NCI-H2081 (cell line): ENCODE data around the gene RPL11.
A peak's percentile ranks its signal among the peaks of the same experiment; 100 is the strongest.
"Not testable (repeated sequence)": the region's sequence is repeated elsewhere in the genome, so short reads cannot be mapped to it uniquely, and the experiment has no call there.

Source experiments
- DNase-seq, 2 experiments: peaks; one replicate each; lab custom pipeline; 2025; lab: John Stamatoyannopoulos, UW

RPL11 gene

GRCh38 chr1:23685197-23685596, 6.4 kb upstream of the RPL11 start:
- not testable (repeated sequence) for DNase-seq

- DNase-seq, result not testable (repeated sequence)
Measured at GRCh38 chr1:23687680-23688079, 3.9 kb upstream of the RPL11 start.

DNA sequence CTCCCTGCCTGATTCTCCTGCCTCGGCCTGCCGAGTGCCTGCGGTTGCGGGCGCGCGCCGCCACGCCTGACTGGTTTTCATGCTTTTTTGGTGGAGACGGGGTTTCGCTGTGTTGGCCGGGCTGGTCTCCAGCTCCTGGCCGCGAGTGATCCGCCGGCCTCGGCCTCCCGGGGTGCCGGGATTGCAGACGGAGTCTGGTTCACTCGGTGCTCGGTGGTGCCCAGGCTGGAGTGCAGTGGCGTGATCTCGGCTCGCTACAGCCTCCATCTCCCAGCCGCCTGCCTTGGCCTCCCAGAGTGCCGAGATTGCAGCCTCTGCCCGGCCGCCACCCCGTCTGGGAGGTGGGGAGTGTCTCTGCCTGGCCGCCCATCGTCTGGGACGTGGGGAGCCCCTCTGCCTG, 3.3 kb upstream of the RPL11 start:
- DNase-seq, result not testable (repeated sequence)

DNA sequence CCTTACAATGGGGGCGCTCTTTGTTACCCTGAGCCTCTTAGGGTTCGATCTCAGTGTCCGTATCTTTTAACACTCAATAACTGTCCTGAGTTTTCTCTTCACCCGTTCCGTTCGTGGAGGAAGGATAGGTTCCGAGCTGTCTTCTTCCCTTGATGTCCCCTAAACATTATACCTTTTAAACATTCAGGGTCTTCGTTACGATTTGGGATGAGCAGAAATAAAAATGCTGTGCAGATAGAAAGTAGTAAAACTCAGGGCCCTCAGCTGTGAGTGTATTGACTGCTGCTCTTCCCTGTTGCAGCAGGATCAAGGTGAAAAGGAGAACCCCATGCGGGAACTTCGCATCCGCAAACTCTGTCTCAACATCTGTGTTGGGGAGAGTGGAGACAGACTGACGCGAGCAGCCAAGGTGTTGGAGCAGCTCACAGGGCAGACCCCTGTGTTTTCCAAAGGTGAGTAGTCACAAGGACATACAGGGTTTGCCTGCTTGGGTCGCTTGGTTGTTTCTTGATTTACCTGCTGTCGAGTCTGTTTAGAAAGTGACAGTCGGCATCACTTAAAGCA, 784 bp downstream of the RPL11 start:
- DNase-seq, result no peak

DNA sequence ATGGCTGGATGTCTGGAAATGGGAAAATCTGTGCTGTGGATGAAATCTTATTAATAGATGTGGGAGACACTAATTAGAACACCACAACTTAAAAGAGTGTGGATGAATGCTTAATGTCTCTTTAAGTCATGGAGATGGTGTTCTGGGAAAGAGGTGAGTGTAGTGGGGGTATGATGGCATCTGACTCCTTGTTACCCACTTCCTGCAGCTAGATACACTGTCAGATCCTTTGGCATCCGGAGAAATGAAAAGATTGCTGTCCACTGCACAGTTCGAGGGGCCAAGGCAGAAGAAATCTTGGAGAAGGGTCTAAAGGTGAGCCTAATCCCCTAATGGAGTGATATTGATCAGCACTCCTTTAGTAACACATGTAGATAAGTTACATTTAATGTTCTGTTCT, 2.0 kb downstream of the RPL11 start:
- DNase-seq, result no peak

- DNase-seq, result no peak
Measured at GRCh38 chr1:23694371-23694770, 2.8 kb downstream of the RPL11 start.

DNA sequence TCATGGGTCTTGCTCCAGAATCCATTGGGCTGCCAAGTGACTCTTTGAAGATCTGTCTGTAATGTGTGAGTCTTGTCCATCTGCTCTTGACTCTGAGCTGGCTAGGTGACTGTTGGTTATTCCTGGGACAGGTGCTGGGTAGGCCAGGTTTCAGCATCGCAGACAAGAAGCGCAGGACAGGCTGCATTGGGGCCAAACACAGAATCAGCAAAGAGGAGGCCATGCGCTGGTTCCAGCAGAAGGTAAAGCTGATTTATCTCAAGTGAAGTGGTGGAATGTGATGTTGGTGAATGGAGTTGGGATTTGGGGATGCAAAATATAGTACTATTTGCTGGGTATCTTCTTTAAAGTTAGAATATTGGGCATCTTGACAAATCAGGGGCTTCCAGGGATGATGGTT, 4.1 kb downstream of the RPL11 start:
- DNase-seq, result no peak

DNA sequence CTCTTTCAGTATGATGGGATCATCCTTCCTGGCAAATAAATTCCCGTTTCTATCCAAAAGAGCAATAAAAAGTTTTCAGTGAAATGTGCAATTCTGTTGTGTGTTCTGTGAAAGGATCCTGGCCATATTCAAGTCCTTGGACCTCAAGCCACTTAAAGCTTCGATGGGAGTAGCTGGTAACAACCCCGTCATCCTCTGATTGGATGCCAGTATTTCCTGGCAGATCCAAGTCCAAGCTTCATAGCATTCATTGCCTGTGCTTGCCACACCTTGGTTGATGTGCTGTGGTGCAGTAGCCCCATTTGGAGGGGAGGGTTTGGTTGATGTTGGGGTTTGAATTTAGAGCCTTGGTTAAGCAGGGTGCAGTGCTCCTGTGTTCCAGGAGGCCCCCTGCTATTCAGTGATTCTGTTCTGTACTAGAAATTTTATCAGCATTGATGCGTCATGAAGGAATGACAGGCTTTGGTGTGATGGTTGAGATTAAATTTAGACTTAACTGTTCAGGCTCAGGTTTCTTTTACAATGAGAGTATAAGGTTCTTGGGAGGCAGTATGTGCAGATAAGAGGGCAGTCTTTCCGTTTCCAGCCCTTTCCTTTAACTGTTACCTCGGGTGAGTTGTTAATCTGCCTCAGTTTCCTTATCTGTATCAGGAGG, 4.9 kb downstream of the RPL11 start:
- DNase-seq, result no peak

DNA sequence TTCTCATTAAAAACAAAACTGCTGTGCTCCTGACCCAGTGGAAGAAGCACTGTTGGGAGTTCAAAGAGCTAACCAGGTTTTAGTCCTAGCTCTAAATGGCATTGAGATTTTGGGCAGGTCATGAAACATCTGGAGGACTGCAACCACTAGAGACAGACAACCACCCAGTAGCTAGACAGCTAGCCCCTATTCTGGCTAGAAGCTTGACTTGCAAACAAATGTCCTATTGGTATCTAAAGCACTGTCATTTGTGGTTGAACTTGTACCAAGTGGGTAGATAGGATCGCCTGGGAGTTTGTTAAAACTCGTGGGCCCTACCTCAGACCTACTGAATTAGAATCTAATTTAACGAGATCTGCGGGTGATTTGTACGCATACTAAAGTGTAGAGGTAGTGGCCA, 6.9 kb downstream of the RPL11 start:
- no peak for DNase-seq

DNA sequence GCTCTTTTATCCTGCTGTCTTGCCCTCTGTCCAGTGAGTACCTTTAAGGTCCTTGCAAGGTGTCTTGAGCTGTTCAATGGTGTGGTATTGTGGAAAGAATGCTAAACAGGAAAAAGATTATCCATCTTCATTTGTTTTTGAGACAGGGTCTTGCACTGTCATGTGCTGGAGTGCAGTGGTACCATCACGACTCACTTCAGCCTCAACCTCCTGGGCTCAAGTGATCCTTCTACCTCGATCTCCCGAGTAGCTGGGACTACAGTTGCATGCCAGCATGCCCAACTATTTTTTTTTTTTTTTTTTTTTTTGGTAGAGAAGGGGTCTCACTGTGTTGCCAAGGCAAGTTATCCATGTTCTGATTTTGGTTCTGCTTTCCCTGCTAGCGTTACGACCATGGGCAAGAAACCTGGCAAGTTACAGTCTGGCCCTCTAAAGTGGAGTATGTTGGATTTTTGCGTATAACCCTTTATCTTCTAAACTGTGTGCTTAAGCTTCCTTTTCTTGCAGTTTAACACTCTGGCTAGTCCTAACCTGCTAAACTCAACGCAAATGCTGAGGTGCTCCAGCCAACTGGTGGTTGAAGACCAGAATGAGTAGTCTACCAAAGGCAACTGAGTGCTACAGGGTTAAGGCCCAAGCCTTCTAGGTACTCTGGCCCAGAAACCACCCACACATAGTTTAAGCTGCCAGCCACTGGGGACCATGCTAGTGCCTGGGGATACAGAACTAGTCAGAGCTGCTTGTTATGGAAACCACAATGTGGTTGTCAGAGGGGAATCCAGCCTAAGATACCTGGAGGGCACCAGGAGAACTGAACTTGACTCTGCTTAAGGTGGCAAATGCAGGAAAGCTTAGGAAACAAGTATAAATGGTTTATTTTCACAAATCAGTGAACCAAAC, 7.9 kb downstream of the RPL11 start:
- DNase-seq, result no peak

DNA sequence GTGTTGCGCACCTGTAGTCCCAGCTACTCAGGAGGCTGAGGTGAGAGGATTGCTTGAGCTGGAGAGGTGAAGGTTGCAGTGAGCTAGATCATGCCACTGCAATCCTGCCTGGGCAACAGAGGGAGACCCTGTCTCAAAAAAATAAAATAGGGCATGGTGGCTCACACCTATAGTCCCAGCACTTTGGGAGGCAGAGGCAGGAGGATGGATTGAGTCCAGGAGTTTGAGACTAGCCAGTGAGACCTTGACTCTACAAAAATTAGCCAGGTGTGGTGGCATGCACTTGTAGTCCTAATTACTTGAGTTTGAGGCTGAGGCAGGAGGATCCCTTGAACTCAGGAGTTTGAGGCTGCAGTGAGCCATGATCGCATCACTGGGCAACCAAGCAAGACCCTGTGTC, 9.7 kb downstream of the RPL11 start:
- DNase-seq, result no peak

GRCh38 chr1:23701996-23702395, 10.4 kb downstream of the RPL11 start:
- DNase-seq, result no peak

DNA sequence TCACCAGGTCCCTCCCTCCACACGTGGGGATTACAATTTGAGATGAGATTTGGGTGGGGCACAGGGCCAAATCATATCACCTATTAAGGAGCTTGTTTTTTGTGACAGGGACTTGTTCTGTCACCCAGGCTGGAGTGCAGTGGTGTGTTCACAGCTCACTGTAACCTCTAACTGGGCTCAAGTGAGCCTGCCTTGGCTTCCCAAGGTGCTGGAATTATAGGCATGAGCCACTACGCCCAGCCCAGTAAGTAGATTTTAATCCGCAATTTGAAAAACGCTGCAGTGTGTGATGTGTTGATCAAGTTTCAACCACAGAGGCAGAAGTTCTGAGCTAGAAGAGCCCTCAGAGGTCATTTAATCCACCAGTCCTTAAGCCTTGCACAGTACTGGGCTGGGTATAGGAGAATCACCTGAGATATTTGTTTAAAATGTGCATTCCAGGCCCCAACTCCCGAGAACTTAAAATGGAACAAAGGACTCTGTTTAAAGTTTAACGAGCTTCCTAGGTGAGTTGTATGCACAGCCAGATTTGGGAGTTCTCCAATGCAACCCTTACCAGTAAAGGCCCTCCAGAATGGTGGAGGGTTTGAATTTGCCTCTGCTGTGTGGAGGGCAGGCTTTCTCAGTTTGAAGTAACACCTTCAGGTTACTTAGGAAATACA, 13.4 kb downstream of the RPL11 start:
- no peak for DNase-seq

DNA sequence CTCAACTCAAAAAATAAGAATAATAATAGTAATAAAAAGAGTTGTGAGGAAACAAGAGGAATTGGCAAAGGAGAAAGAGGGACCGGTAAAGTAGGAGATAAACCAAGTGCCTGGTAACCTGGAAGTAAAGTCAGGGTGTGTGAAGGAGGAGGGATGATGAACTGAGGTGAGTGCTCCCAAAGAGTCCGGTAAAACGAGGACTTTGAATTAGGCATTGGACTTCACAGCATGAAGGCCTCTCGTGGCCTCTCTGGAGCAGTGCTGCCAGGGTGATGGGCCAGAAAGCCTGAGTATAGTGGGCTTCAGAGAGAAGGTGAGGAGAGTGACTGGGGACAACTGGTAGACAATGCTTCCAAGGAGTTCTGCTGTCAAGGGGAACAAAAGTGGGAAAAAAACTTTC, 17.6 kb downstream of the RPL11 start:
- DNase-seq, result no peak

DNA sequence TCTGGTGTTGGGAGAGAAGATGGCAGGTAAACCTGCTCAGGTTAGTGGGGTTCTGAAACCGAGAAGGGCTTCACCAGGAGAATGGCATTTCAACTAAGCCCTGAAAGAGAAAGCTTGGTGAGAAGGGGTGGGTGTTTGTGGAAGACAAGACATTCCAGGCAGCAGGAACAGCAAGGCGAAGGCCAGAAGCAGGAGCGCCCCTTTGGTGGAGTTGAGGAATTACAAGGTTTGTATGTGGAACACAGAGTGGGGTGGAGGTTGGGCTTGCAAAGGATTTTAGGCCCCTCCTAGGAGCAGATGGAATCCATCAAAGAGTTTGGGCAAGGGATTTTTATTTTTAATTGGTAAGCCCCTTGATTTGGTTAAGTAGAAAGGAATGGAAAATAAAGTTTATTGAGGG, 26.9 kb downstream of the RPL11 start:
- DNase-seq, result no peak

DNA sequence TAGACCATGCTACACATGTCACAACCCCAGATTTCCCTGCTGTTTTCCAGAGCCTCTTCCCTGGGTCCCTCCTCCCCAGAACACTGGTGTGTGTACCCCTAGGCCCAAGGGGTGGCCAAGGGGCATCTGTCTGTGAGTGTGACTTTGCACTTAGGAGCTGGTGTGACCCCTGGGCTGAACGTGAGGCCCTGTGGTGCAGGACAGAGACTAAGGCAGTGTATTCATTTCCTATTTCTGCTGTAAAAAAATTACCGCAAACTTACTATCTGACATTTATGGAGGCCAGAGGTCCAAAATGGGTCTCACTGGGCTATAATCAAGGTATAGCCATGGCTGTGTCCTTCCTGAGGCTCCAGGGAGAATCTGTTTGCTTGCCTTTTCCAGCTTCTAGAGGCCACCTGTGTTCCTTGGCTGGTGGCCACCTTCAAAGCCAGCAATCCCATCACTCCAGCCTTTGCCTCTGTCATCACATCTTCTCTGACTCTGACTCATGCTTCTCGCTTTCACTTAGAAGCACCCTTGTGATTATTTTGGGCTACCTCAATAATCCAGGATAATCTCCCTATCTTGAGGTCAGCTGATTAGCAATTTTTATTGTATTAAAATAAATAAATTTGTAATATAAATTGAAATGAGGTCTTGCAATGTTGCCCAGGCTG, 27.7 kb downstream of the RPL11 start:
- no peak for DNase-seq

- no peak for DNase-seq
Measured at GRCh38 chr1:23720256-23720995, 28.8 kb downstream of the RPL11 start.

- no peak for DNase-seq
Measured at GRCh38 chr1:23722652-23723051, 31.0 kb downstream of the RPL11 start.

DNA sequence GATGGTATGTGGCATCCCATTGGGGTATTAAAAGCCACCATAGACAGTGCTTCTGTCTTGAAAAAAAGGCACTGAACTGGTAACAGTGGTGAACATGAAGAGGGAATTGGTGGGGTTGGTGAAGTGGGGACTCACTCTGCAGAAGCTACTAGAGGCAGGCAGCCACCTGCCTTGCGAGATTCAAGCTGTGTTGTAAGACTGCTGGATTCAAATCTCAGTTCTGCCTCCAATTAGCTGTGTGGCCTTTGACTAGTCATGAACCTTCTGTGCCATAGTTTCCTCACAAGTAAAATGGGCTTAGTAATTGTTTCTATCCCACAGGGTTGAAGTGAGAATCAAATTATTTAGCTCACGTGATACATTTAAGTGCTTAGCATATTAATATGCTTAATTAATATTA, 35.1 kb downstream of the RPL11 start:
- no peak for DNase-seq

- DNase-seq, result peak; percentile 13 to 67
Measured at GRCh38 chr1:23727362-23727811, 35.8 kb downstream of the RPL11 start.
